HG03108 (cell line): Measurements from ENCODE around the gene ARHGAP32.
"Not testable (repeated sequence)": the region's sequence is repeated elsewhere in the genome, so short reads cannot be mapped to it uniquely, and the experiment has no call there.

Experiments used
- ATAC-seq: cut with Tn5 transposase; IDR thresholded peaks from one replicate; pipeline ENCODE4 v1.9.1; 2021; ENCODE audit warnings: moderate library complexity; ENCODE audit not compliant: unreplicated experiment

ARHGAP32 gene

GRCh38 chr11:129040934-129041333 lies 151.2 kb downstream of the ARHGAP32 start:
- ATAC-seq = no peak

- no peak for ATAC-seq
Measured at GRCh38 chr11:129035244-129035643, 156.9 kb downstream of the ARHGAP32 start.

GRCh38 chr11:129034001-129034400 lies 158.1 kb downstream of the ARHGAP32 start:
- no peak for ATAC-seq

- no peak for ATAC-seq
Measured at GRCh38 chr11:129023968-129024676, 168.0 kb downstream of the ARHGAP32 start.

- ATAC-seq = no peak
Measured at GRCh38 chr11:129021295-129021694, 170.8 kb downstream of the ARHGAP32 start.

- ATAC-seq = no peak
Measured at GRCh38 chr11:129018991-129019390, 173.1 kb downstream of the ARHGAP32 start.

GRCh38 chr11:129018126-129018525 lies 174.0 kb downstream of the ARHGAP32 start:
- no peak for ATAC-seq

- ATAC-seq = no peak
Measured at GRCh38 chr11:129013737-129014475, 178.2 kb downstream of the ARHGAP32 start.

- ATAC-seq = no peak
Measured at GRCh38 chr11:129012880-129013279, 179.2 kb downstream of the ARHGAP32 start.

- ATAC-seq = no peak
Measured at GRCh38 chr11:129006161-129006560, 186.0 kb downstream of the ARHGAP32 start.

GRCh38 chr11:128999165-128999564 lies 193.0 kb downstream of the ARHGAP32 start:
- not testable (repeated sequence) for ATAC-seq

- no peak for ATAC-seq
Measured at GRCh38 chr11:128988242-128988970, 203.7 kb downstream of the ARHGAP32 start.

- ATAC-seq = no peak
Measured at GRCh38 chr11:128985880-128986279, 206.2 kb downstream of the ARHGAP32 start.

- no peak for ATAC-seq
Measured at GRCh38 chr11:128983023-128983422, 209.1 kb downstream of the ARHGAP32 start.

- no peak for ATAC-seq
Measured at GRCh38 chr11:128981254-128981653, 210.9 kb downstream of the ARHGAP32 start.

- ATAC-seq = no peak
Measured at GRCh38 chr11:128970598-128971190, 221.4 kb downstream of the ARHGAP32 start.

GRCh38 chr11:128968916-128969315 lies 223.2 kb downstream of the ARHGAP32 start:
- no peak for ATAC-seq

- ATAC-seq = no peak
Measured at GRCh38 chr11:128967578-128967977, 224.5 kb downstream of the ARHGAP32 start.

GRCh38 chr11:128965485-128965884 lies 226.6 kb downstream of the ARHGAP32 start:
- ATAC-seq = peak; percentile 99

GRCh38 chr11:128964463-128964930 lies 227.6 kb downstream of the ARHGAP32 start:
- ATAC-seq = no peak

- no peak for ATAC-seq
Measured at GRCh38 chr11:128963744-128964325, 228.3 kb downstream of the ARHGAP32 start.
